ENCODE data around the gene TLE2. TPM values are rescaled to one million over a fixed set of nuclear protein-coding genes. Genes with fewer than 3 reads are reported as not detected.
A peak's percentile ranks its signal among the peaks of the same experiment; 100 is the strongest.

Gene TLE2
- total RNA-seq, 1 donor: 1.7 TPM

GRCh38 chr19:2982983-2983350, 46.1 kb downstream of the TLE2 start:
- no peak for TF ChIP-seq CTCF (IDR thresholded peaks at IDR 0.05; ENCODE audit: insufficient read depth, low read depth, low read length)

GRCh38 chr19:2982561-2982960, 46.5 kb downstream of the TLE2 start:
- no peak for DNase-seq (ENCODE audit: low read depth)
- H3K4me3 ChIP-seq (ENCODE audit: low read depth, low read length): no peak overlapping the region
- no peak for TF ChIP-seq CTCF (IDR thresholded peaks at IDR 0.05; ENCODE audit: insufficient read depth, low read depth, low read length)

More at GRCh38 chr19:2982983-2983350, 46.1 kb downstream of the TLE2 start:
- H3K4me3 ChIP-seq (ENCODE audit: low read depth, low read length): no peak overlapping the region
- DNase-seq (ENCODE audit: low read depth): peak; percentile 89

DNA sequence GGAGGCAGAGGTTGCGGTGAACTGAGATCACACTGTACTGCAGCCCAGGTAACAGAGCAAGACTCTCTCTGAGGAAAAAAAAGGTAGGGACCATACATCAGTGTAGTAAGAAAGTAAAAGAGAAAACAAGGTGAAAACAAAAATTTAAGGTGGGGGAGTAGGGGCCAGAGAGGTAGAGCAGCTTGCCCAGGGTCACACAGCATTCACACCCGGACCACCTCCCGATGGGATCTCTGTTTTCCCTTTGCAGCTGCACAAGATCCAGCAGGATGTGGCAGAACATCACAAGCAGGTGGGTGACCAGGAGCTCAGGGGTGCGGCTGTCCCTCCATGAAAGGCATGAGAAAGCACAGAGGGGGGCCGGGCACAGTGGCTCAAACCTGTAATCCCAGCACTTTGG, 47.2 kb downstream of the TLE2 start:
- DNase-seq (ENCODE audit: low read depth): no peak
- no peak overlapping the region for H3K4me3 ChIP-seq (ENCODE audit: low read depth, low read length)
- TF ChIP-seq CTCF (IDR thresholded peaks at IDR 0.05; ENCODE audit: insufficient read depth, low read depth, low read length): no peak

GRCh38 chr19:2978772-2979171, 50.3 kb downstream of the TLE2 start:
- DNase-seq (ENCODE audit: low read depth): peak; percentile 67
- TF ChIP-seq CTCF (IDR thresholded peaks at IDR 0.05; ENCODE audit: insufficient read depth, low read depth, low read length): no peak
- H3K4me3 ChIP-seq (ENCODE audit: low read depth, low read length): no peak overlapping the region

- H3K4me3 ChIP-seq (ENCODE audit: low read depth, low read length): no peak overlapping the region
- TF ChIP-seq CTCF (IDR thresholded peaks at IDR 0.05; ENCODE audit: insufficient read depth, low read depth, low read length): no peak
- no peak for DNase-seq (ENCODE audit: low read depth)
Measured at GRCh38 chr19:2978166-2978767, 50.8 kb downstream of the TLE2 start.

DNA sequence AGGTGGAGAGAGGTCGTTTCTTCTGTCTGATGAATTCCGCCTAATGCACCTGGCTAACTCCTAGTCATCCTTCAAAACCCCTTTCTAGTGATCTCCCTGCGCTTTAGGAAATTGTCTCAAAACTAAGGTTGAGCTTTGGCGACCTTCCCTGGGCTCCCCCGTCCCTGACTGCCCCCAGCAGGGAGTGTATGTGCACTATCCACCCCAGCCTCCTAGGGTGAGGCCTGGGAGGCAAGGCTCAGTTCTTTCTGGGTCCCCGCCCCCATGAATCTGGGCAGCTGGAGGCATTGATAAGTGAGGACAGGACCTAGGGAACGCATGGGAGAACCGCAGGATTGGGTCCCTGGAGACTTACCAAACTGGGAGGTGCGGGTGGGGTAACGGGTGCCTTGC, 51.3 kb downstream of the TLE2 start:
- peak overlapping the region; percentile 16 for H3K4me3 ChIP-seq (ENCODE audit: low read depth, low read length)
- no peak for DNase-seq (ENCODE audit: low read depth)
- no peak for TF ChIP-seq CTCF (IDR thresholded peaks at IDR 0.05; ENCODE audit: insufficient read depth, low read depth, low read length)

All from fibroblast of villous mesenchyme (primary cell).